A673 (cell line): ENCODE results near the gene FOXN1.

Experiments
- EZH2 ChIP-seq: fragments of 200-600 bp; sonication (generic); IDR thresholded peaks from 2 replicates; pipeline ENCODE4 v1.6.1; 2017; ENCODE audit warnings: borderline replicate concordance, low read depth, mild to moderate bottlenecking, mixed read lengths, antibody characterized with exemption, low read length; ENCODE audit not compliant: poor library complexity, severe bottlenecking
- TF ChIP-seq, protein P1 (sequence below): fragments of 300-800, 200-600 bp; sonication (generic); conservative IDR thresholded peaks from 2 replicates; pipeline ENCODE4 v1.5.1; 2017; ENCODE audit warnings: low read depth, mild to moderate bottlenecking, antibody characterized with exemption, low read length, moderate library complexity, mixed read lengths

DNA sequence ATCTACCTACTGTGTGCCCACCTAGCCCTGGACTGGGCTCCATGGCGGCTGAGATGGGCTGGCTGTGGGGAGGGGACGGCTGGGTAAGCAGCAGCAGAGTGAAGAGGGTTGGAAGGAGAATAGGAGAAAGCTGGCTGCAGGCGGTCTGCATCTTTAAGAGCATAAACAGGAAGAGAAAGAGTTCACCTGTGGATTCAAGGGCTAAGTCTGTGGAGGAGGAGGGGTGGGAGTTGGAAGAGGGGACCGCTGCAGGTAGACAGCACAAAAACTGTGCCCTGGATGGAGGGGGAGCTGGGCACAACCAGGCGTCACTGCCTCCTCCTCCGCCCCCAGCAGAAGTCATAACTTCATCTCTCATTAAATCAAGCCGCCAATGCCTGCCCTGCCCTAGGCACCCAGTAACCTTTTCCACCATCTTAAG is 32.0 kb upstream of the FOXN1 start:
- TF ChIP-seq, protein P1, sequence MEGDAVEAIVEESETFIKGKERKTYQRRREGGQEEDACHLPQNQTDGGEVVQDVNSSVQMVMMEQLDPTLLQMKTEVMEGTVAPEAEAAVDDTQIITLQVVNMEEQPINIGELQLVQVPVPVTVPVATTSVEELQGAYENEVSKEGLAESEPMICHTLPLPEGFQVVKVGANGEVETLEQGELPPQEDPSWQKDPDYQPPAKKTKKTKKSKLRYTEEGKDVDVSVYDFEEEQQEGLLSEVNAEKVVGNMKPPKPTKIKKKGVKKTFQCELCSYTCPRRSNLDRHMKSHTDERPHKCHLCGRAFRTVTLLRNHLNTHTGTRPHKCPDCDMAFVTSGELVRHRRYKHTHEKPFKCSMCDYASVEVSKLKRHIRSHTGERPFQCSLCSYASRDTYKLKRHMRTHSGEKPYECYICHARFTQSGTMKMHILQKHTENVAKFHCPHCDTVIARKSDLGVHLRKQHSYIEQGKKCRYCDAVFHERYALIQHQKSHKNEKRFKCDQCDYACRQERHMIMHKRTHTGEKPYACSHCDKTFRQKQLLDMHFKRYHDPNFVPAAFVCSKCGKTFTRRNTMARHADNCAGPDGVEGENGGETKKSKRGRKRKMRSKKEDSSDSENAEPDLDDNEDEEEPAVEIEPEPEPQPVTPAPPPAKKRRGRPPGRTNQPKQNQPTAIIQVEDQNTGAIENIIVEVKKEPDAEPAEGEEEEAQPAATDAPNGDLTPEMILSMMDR, result no peak
- no peak for TF ChIP-seq EZH2
